ENCODE data around the gene GFRA1.

GFRA1 gene

DNA sequence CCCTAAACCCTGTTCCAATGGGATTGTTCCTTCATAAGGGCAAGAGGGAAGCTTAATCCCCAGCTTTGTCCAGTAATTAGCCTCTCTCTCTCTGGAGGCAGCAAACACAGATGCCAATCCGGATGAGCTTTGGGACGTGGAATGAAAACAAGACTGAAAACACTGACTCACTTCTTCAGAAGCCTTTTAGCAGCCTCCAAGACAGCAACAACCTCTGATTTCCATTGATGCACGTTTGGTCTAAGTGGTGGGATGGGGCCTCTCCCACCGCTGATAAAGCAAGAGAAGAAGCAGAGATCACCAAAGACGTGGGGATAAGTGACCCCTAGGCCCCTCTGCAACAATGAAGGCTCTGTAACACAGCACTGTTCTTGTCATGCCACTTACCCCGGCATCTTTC, 5.8 kb upstream of the GFRA1 start:
- no peaks in the 10 kb centered on the region for H3K27me3 ChIP-seq (ENCODE audit: insufficient read depth, low read length, poor library complexity)
- H3K36me3 ChIP-seq (ENCODE audit: insufficient read depth, low read length) = no peaks in the 10 kb centered on the region
- H3K4me3 ChIP-seq (ENCODE audit: low read depth in 1 of 2, low read length in 2 of 2) = no peak overlapping the region
- TF ChIP-seq EZH2 (IDR thresholded peaks at IDR 0.05; ENCODE audit: borderline replicate concordance, low read depth, low read length, severe bottlenecking) = no peak
- TF ChIP-seq, protein P1, sequence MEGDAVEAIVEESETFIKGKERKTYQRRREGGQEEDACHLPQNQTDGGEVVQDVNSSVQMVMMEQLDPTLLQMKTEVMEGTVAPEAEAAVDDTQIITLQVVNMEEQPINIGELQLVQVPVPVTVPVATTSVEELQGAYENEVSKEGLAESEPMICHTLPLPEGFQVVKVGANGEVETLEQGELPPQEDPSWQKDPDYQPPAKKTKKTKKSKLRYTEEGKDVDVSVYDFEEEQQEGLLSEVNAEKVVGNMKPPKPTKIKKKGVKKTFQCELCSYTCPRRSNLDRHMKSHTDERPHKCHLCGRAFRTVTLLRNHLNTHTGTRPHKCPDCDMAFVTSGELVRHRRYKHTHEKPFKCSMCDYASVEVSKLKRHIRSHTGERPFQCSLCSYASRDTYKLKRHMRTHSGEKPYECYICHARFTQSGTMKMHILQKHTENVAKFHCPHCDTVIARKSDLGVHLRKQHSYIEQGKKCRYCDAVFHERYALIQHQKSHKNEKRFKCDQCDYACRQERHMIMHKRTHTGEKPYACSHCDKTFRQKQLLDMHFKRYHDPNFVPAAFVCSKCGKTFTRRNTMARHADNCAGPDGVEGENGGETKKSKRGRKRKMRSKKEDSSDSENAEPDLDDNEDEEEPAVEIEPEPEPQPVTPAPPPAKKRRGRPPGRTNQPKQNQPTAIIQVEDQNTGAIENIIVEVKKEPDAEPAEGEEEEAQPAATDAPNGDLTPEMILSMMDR (IDR thresholded peaks at IDR 0.05; ENCODE audit: borderline replicate concordance, extremely low read depth, low read length, poor library complexity, severe bottlenecking) = no peak
- no peak overlapping the region for H3K9ac ChIP-seq (ENCODE audit: low read depth, low read length)
- no peak overlapping the region for H3K27ac ChIP-seq (ENCODE audit: low read length)
- H3K4me1 ChIP-seq (ENCODE audit: insufficient read depth, low read length) = no peaks in the 10 kb centered on the region
- no peaks in the 10 kb centered on the region for H4K20me1 ChIP-seq (ENCODE audit: insufficient read depth, low read length)
- DNase-seq (no peak), ATAC-seq (ENCODE audit: insufficient read depth, low read depth) (no peak)
- H3K79me2 ChIP-seq (ENCODE audit: insufficient read depth, low read length) = no peaks in the 10 kb centered on the region
- no peaks in the 10 kb centered on the region for H3K9me3 ChIP-seq (ENCODE audit: insufficient read depth, low read length, severe bottlenecking)
- H3K4me2 ChIP-seq (ENCODE audit: insufficient read depth, low read length) = no peak overlapping the region
- no peak overlapping the region for H2AFZ ChIP-seq (ENCODE audit: low read depth, low read length)

DNA sequence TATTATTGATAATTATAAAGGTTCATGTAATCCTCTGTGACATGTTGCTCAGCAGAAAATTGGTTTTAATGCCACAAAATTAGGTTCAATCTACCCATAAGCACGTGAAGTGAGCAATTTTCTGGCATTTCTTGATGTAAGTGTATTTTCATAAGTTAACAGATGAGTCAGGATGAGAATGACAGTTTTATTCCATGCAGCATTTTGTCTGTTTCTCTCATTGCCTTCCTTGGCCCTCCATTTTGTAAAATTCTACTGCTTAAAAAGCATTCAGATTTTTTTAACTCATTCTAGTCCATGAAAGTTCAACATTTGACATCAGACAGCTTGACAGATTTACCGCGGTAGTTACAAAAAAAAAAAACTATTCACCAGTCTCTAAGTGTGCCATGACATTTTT, 4.0 kb upstream of the GFRA1 start:
- Histone ChIP-seq H3K27ac (ENCODE audit: low read length) (no peak overlapping the region), H3K27me3 (ENCODE audit: insufficient read depth, low read length, poor library complexity) (no peaks in the 10 kb centered on the region), H3K4me3 (ENCODE audit: low read depth in 1 of 2, low read length in 2 of 2) (no peak overlapping the region), H3K36me3 (ENCODE audit: insufficient read depth, low read length) (no peaks in the 10 kb centered on the region), H4K20me1 (ENCODE audit: insufficient read depth, low read length) (no peaks in the 10 kb centered on the region), H3K79me2 (ENCODE audit: insufficient read depth, low read length) (no peaks in the 10 kb centered on the region), H3K4me2 (ENCODE audit: insufficient read depth, low read length) (no peak overlapping the region), H3K9ac (ENCODE audit: low read depth, low read length) (no peak overlapping the region), H2AFZ (ENCODE audit: low read depth, low read length) (no peak overlapping the region), H3K4me1 (ENCODE audit: insufficient read depth, low read length) (no peaks in the 10 kb centered on the region), H3K9me3 (ENCODE audit: insufficient read depth, low read length, severe bottlenecking) (no peaks in the 10 kb centered on the region)
- no peak for TF ChIP-seq EZH2 (IDR thresholded peaks at IDR 0.05; ENCODE audit: borderline replicate concordance, low read depth, low read length, severe bottlenecking)
- TF ChIP-seq, protein P1 (IDR thresholded peaks at IDR 0.05; ENCODE audit: borderline replicate concordance, extremely low read depth, low read length, poor library complexity, severe bottlenecking) = no peak
- ATAC-seq (ENCODE audit: insufficient read depth, low read depth) (no peak), DNase-seq (no peak)

DNA sequence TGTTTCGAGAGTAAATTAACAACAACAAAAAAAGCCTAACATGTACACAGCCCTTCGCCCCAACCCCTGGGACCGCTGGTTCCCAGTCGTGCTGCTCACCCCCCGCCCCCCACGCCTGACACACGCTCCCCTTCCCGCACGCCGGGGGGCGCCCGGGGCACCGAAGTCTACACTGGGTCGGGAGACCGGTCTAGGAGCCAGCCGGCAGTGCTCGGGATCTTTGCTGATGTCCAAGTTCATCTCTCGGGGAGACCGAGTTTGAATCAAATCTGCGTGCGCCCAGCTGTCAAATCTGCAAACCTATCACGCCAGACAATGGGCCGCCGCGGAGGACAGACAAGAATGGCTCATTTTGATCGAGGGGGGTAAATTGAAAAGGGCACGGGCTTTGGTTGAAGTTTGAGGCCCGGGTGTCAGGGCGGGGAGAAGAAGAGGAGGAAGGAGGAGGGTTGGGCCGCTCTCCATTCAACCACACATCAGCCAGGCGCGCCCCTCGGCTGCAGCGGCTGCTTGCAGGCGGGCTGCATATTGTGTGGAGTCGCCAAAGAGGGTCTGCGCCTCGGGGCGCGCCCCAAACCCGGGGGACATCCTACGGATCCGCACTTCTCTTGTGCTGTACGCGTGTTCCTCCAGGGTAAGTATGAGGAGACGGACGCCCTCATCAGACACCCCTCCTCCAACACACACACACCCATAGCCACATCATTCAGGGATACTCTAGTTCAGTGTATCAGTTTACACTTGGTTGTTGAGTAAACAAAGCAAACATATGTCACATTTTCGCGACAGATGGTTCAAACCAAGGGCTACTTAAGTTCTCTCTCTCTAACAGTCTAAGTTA, 1.3 kb upstream of the GFRA1 start:
- Histone ChIP-seq H3K9ac (ENCODE audit: low read depth, low read length) (no peak overlapping the region), H3K79me2 (ENCODE audit: insufficient read depth, low read length) (no peaks in the 10 kb centered on the region), H3K9me3 (ENCODE audit: insufficient read depth, low read length, severe bottlenecking) (peaks cover 6% of the 10 kb centered on the region), H3K27me3 (ENCODE audit: insufficient read depth, low read length, poor library complexity) (no peaks in the 10 kb centered on the region), H3K27ac (ENCODE audit: low read length) (no peak overlapping the region), H3K4me2 (ENCODE audit: insufficient read depth, low read length) (no peak overlapping the region), H2AFZ (ENCODE audit: low read depth, low read length) (no peak overlapping the region), H3K4me3 (ENCODE audit: low read depth in 1 of 2, low read length in 2 of 2) (no peak overlapping the region), H3K4me1 (ENCODE audit: insufficient read depth, low read length) (no peaks in the 10 kb centered on the region), H3K36me3 (ENCODE audit: insufficient read depth, low read length) (no peaks in the 10 kb centered on the region), H4K20me1 (ENCODE audit: insufficient read depth, low read length) (no peaks in the 10 kb centered on the region)
- TF ChIP-seq, protein P1 (IDR thresholded peaks at IDR 0.05; ENCODE audit: borderline replicate concordance, extremely low read depth, low read length, poor library complexity, severe bottlenecking) = no peak
- TF ChIP-seq EZH2 (IDR thresholded peaks at IDR 0.05; ENCODE audit: borderline replicate concordance, low read depth, low read length, severe bottlenecking) = no peak
- DNase-seq = no peak
- no peak for ATAC-seq (ENCODE audit: insufficient read depth, low read depth)
